Endothelial cell (in vitro differentiated cells): ENCODE results near the gene SLC26A2. TPM values are rescaled to one million over a fixed set of nuclear protein-coding genes. Genes with fewer than 3 reads are reported as not detected.

ENCODE experiments used
- DNase-seq: peaks from one replicate; pipeline ENCODE4 v3.0.0; 2021; ENCODE audit warnings: low spot score
- H3K27ac Mint-ChIP-seq: one replicate; pipeline ENCODE4 v1.8.0; 2021; ENCODE audit warnings: mixed read lengths, inconsistent platforms; ENCODE audit not compliant: unreplicated experiment
- H3K27me3 Mint-ChIP-seq: one replicate; pipeline ENCODE4 v1.8.0; 2021; ENCODE audit warnings: mild to moderate bottlenecking, moderate library complexity, mixed read lengths, inconsistent platforms; ENCODE audit not compliant: unreplicated experiment
- H3K36me3 Mint-ChIP-seq: one replicate; pipeline ENCODE4 v1.8.0; 2021; ENCODE audit warnings: mild to moderate bottlenecking, low read depth, mixed read lengths, inconsistent platforms; ENCODE audit not compliant: unreplicated experiment
- H3K4me1 Mint-ChIP-seq: one replicate; pipeline ENCODE4 v1.8.0; 2021; ENCODE audit warnings: mild to moderate bottlenecking, mixed read lengths, inconsistent platforms; ENCODE audit not compliant: unreplicated experiment
- H3K4me3 Mint-ChIP-seq: one replicate; pipeline ENCODE4 v1.8.0; 2021; ENCODE audit warnings: mild to moderate bottlenecking, mixed read lengths, inconsistent platforms; ENCODE audit not compliant: unreplicated experiment
- H3K9me3 Mint-ChIP-seq: one replicate; pipeline ENCODE4 v1.8.0; 2021; ENCODE audit warnings: mixed read lengths, inconsistent platforms; ENCODE audit not compliant: unreplicated experiment
- total RNA-seq: library from RNA; stranded (reverse); fragmentation: NEBNext Ultra II Directional; extraction: Animal tissue kit (Norgen Biotek cat#: 25700); gene quantifications from one replicate; pipeline ENCODE4 v1.2.1, GENCODE V29; 2021; ENCODE audit not compliant: unreplicated experiment
- TF ChIP-seq, protein P1 (sequence below): fragments of 200-600 bp; sonication (generic); IDR thresholded peaks from one replicate; pipeline ENCODE4 v1.5.0; 2021; ENCODE audit warnings: antibody characterized with exemption; ENCODE audit not compliant: unreplicated experiment

The SLC26A2 gene
- total RNA-seq, 1 donor from 2014 or later: 22.2 TPM

DNA sequence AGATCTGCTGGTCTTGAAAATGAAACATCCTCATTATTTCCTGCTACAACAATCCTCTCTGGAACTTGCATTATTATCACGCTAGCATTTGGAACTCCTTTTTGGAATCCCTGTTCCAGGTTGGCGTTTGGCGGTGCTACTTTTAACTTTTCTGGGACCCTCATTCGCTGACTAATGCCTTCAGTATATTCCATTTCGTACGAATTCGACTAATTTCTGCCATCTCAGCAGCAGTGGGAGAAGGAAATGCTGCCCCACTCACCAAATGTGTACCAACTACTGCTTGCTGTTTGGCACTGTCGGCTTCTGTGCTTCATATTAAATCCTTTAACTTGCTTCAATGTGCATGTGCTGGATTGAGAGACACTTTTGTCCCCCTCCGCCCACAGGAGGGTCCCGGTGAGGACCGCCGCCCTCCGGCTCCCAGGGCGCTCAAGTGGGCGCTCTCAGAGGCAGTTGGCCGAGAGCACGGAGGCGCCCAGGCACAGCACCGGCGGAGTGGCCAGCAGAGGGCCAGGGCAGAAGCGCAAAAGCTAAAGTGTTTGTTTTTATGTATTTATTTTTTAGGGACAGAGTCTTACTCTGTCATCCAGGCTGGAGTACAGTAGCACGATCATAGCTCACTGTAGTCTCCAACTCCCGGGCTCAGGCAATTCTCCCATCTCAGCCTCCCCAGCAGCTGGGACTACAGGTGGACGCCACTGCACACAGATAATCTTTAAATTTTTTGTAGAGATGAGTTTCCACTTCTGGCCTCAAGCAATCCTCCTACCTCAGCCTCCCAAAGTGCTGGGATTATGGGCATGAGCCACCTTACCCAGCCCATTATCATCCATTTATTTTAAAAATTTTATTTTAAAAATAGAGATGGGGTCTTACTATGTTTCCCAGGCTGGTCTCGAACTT is 27.9 kb upstream of the SLC26A2 start:
- H3K36me3 Mint-ChIP-seq: no peaks in the 10 kb centered on the region
- peak; percentile 20 for DNase-seq
- peaks cover 20% of the 10 kb centered on the region for H3K4me1 Mint-ChIP-seq

DNA sequence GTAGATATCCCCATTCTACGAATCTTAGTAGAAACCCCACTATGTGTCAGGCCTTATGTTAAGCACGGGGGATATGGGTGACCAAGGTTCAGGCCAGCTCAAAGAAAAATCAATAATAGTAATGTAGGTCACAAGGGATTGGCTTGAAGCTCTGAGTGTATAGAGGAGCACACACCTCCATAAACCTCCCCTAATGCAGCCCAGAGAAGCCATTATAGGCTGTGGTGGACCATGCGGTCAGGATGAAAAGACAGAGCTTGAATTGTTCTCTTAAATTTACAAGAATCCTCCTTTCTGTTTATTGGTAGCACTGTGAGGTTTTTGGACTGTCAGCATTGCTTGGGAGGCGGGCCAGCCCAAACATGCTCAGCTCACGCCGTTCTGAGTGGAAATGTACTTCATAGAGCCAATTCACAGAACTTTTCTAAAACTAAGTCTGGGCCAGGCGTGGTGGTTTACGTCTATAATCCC is 25.1 kb upstream of the SLC26A2 start:
- Mint-ChIP-seq H3K36me3 (no peaks in the 10 kb centered on the region), H3K4me1 (peaks cover 27% of the 10 kb centered on the region), H3K27me3 (peaks cover 2% of the 10 kb centered on the region), H3K4me3 (no peak overlapping the region), H3K27ac (no peak overlapping the region), H3K9me3 (no peaks in the 10 kb centered on the region)
- DNase-seq: no peak
- TF ChIP-seq, protein P1, sequence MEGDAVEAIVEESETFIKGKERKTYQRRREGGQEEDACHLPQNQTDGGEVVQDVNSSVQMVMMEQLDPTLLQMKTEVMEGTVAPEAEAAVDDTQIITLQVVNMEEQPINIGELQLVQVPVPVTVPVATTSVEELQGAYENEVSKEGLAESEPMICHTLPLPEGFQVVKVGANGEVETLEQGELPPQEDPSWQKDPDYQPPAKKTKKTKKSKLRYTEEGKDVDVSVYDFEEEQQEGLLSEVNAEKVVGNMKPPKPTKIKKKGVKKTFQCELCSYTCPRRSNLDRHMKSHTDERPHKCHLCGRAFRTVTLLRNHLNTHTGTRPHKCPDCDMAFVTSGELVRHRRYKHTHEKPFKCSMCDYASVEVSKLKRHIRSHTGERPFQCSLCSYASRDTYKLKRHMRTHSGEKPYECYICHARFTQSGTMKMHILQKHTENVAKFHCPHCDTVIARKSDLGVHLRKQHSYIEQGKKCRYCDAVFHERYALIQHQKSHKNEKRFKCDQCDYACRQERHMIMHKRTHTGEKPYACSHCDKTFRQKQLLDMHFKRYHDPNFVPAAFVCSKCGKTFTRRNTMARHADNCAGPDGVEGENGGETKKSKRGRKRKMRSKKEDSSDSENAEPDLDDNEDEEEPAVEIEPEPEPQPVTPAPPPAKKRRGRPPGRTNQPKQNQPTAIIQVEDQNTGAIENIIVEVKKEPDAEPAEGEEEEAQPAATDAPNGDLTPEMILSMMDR: no peak

More for the DNA sequence above, 27.9 kb upstream of the SLC26A2 start:
- TF ChIP-seq, protein P1: no peak
- H3K27ac Mint-ChIP-seq: no peak overlapping the region
- no peak overlapping the region for H3K4me3 Mint-ChIP-seq
- H3K9me3 Mint-ChIP-seq: no peaks in the 10 kb centered on the region
- H3K27me3 Mint-ChIP-seq: peaks cover 2% of the 10 kb centered on the region

DNA sequence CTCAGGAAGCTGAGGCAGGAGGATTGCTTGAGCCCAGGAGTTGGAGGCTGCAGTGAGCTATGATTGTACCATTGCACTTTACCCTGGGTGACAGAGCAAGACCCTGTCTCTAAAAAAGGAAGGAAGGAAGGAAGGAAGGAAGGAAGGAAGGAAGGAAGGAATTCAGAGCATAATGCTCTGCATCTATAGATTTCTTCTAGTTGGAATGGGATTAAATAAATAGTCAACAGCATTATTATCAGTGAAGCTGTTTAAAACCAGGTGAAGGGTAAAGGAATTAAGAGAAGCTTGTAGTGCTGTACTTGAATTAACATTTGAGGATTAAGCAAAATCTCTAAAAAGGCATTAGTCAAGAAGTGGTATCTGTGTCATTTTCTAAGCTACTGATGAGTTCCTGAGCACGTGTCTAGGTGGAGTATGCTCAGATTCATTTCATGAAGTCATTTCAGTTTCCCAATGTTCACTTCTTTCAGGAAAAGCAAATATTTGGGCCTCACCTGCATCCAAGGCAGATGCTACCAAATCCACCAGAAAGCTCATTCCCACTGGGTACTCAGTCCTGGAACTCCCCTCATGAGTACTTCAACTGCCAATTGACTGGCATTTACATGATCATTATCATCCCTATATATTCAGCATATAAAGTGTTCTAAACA is 24.4 kb upstream of the SLC26A2 start:
- Mint-ChIP-seq H3K27ac (no peak overlapping the region), H3K9me3 (no peaks in the 10 kb centered on the region), H3K4me1 (peaks cover 27% of the 10 kb centered on the region), H3K4me3 (no peak overlapping the region), H3K36me3 (no peaks in the 10 kb centered on the region), H3K27me3 (peaks cover 2% of the 10 kb centered on the region)
- DNase-seq: no peak
- TF ChIP-seq, protein P1: no peak

DNA sequence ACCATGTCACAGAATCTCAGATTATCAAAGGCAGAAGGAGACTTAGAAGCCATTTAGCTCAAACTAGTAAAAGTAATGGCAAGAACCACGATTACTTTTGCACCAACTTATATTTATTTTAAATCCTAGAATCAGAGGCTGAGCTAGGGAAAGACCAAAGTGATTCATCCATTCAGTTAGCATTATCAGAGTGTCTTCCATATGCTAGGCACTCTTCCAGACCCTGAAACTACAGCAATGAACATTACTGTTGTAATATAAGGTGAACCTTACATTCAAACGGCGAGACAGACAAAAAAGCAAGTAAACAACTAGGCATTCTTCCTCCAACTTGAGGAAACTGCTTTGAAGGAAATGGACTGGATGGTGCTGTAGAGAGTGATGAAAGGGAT is 23.9 kb upstream of the SLC26A2 start:
- Mint-ChIP-seq H3K9me3 (no peaks in the 10 kb centered on the region), H3K27ac (peak overlapping the region; percentile 28), H3K4me1 (peaks cover 27% of the 10 kb centered on the region), H3K27me3 (peaks cover 3% of the 10 kb centered on the region), H3K4me3 (no peak overlapping the region), H3K36me3 (no peaks in the 10 kb centered on the region)
- DNase-seq: no peak
- TF ChIP-seq, protein P1: no peak
